ENCODE measurements around the gene ARF6.

ARF6 gene

GRCh38 chr14:49945448-49946319 is 52.8 kb downstream of the ARF6 start:
- DNase-seq: peak; percentile 26
